ENCODE measurements around the gene HTT.

HTT gene

GRCh38 chr4:3253808-3254207 lies 179.3 kb downstream of the HTT start:
- DNase-seq = no peak

- DNase-seq = no peak
Observed at GRCh38 chr4:3254302-3255131, 180.0 kb downstream of the HTT start.

GRCh38 chr4:3255611-3256186 lies 181.2 kb downstream of the HTT start:
- DNase-seq = no peak

- no peak for DNase-seq
Observed at GRCh38 chr4:3256230-3257102, 182.0 kb downstream of the HTT start.

- no peak for DNase-seq
Observed at GRCh38 chr4:3257103-3257555, 182.6 kb downstream of the HTT start.

GRCh38 chr4:3257556-3258482 lies 183.3 kb downstream of the HTT start:
- peak in 1 of 2 experiments; percentile 14 for DNase-seq

- DNase-seq = no peak
Observed at GRCh38 chr4:3261411-3262207, 187.1 kb downstream of the HTT start.

GRCh38 chr4:3262208-3263052 lies 187.9 kb downstream of the HTT start:
- DNase-seq = no peak

GRCh38 chr4:3263053-3263875 lies 188.8 kb downstream of the HTT start:
- no peak for DNase-seq

- no peak for DNase-seq
Observed at GRCh38 chr4:3263876-3264193, 189.4 kb downstream of the HTT start.

GRCh38 chr4:3266076-3266475 lies 191.6 kb downstream of the HTT start:
- DNase-seq = no peak

GRCh38 chr4:3267576-3268394 lies 193.3 kb downstream of the HTT start:
- no peak for DNase-seq

- no peak for DNase-seq
Observed at GRCh38 chr4:3268395-3269104, 194.1 kb downstream of the HTT start.

GRCh38 chr4:3269105-3269927 lies 194.8 kb downstream of the HTT start:
- DNase-seq = no peak

GRCh38 chr4:3269991-3270611 lies 195.6 kb downstream of the HTT start:
- DNase-seq = no peak

GRCh38 chr4:3271131-3271530 lies 196.7 kb downstream of the HTT start:
- DNase-seq = no peak

- DNase-seq = no peak
Observed at GRCh38 chr4:3276986-3277385, 202.5 kb downstream of the HTT start.
